ENCODE results near the gene CFAP251.

- TF ChIP-seq YY1 (IDR thresholded peaks at IDR 0.05; ENCODE audit: insufficient read depth, insufficient read length): no peak
- TF ChIP-seq ZNF274 (IDR thresholded peaks at IDR 0.05; ENCODE audit: low read depth, low read length): no peak
Observed at GRCh38 chr12:121953117-121953692, 34.8 kb downstream of the CFAP251 start.
